Colonic mucosa (tissue), 4 donors: ENCODE results near the gene ABCA7. TPM values are rescaled to one million over a fixed set of nuclear protein-coding genes. Genes with fewer than 3 reads are reported as not detected.

Source experiments
- DNase-seq: peaks from one replicate; pipeline ENCODE4 v3.0.0-alpha.2; 2020
- H3K27ac ChIP-seq: fragments of 200-600 bp; one replicate; pipeline ENCODE4 v1.8.0; 2021
- H3K27me3 ChIP-seq: fragments of 200-600 bp; one replicate; pipeline ENCODE4 v1.8.0; 2021
- H3K36me3 ChIP-seq: fragments of 200-600 bp; one replicate; pipeline ENCODE4 v1.8.0; 2021
- H3K4me1 ChIP-seq: fragments of 200-600 bp; one replicate; pipeline ENCODE4 v1.8.0; 2021; ENCODE audit warnings: mild to moderate bottlenecking
- H3K4me3 ChIP-seq: fragments of 200-600 bp; one replicate; pipeline ENCODE4 v1.8.0; 2021
- H3K9ac ChIP-seq, 2 donors: one replicate each; pipeline ENCODE4 v1.7.0; 2013; ENCODE audit warnings: control low read depth in 2 of 2, low read depth in 2 of 2, low read length in 2 of 2
- H3K9me3 ChIP-seq: fragments of 200-600 bp; one replicate; pipeline ENCODE4 v1.8.0; 2021
- intact Hi-C: fragments of 100-400 bp; cut with DNase I; formaldehyde crosslinking; loops from one replicate; pipeline ENCODE4 v1.14.1; 2022
- total RNA-seq, 2 donors: library from RNA; stranded (reverse); fragmentation: NEBNext Ultra II Directional in 1 of 2; extraction: Animal tissue kit (Norgen Biotek cat#: 25700) in 1 of 2; gene quantifications; one replicate each; pipeline ENCODE4 v1.2.1, GENCODE V29; 2021
- TF ChIP-seq, protein P1 (sequence below): fragments of 200-600 bp; IDR thresholded peaks from one replicate; pipeline ENCODE4 v1.8.0; 2022; ENCODE audit warnings: antibody characterized with exemption, mild to moderate bottlenecking
- donor health status: healthy.
- donor health status: DM: no; HTN: no; CAD: no.
- donor health status: DM: no; HTN: no; CAD: no.

Gene ABCA7
- total RNA-seq, 2 donors from 2014 or later: 23.9 to 31.6 TPM

- peaks cover 35% of the 10 kb centered on the region for H3K27me3 ChIP-seq
- H3K9me3 ChIP-seq: no peaks in the 10 kb centered on the region
- intact Hi-C loops: no loop called here
- peak overlapping the region; percentile 20 to 58 for H3K9ac ChIP-seq
- no peaks in the 10 kb centered on the region for H3K36me3 ChIP-seq
- peak overlapping the region; percentile 35 for H3K4me3 ChIP-seq
- H3K4me1 ChIP-seq: peaks cover 28% of the 10 kb centered on the region
- DNase-seq: peak; percentile 69
- peak overlapping the region; percentile 74 for H3K27ac ChIP-seq
- TF ChIP-seq, protein P1, sequence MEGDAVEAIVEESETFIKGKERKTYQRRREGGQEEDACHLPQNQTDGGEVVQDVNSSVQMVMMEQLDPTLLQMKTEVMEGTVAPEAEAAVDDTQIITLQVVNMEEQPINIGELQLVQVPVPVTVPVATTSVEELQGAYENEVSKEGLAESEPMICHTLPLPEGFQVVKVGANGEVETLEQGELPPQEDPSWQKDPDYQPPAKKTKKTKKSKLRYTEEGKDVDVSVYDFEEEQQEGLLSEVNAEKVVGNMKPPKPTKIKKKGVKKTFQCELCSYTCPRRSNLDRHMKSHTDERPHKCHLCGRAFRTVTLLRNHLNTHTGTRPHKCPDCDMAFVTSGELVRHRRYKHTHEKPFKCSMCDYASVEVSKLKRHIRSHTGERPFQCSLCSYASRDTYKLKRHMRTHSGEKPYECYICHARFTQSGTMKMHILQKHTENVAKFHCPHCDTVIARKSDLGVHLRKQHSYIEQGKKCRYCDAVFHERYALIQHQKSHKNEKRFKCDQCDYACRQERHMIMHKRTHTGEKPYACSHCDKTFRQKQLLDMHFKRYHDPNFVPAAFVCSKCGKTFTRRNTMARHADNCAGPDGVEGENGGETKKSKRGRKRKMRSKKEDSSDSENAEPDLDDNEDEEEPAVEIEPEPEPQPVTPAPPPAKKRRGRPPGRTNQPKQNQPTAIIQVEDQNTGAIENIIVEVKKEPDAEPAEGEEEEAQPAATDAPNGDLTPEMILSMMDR: no peak
Observed at GRCh38 chr19:1069009-1069779, 29.3 kb downstream of the ABCA7 start.

DNA sequence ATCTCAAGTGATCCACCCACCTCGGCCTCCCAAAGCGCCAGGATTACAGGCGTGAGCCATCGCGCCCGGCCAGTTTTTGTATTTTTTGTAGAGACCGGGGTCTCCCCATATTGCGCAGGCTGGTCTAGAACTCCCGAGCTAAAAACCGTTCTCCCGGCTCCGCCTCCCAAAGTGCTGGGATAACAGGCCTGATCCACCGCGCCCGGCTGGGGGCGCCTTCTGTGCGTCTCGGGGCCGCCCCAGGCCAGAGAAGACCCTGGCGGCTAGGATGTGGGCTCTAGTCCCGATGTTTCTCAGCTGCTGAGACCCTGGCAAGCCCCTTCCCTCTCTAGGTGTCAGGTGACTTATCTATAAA, 30.6 kb downstream of the ABCA7 start:
- no peak overlapping the region for H3K27ac ChIP-seq
- H3K9me3 ChIP-seq: no peaks in the 10 kb centered on the region
- TF ChIP-seq, protein P1: no peak
- peaks cover 35% of the 10 kb centered on the region for H3K27me3 ChIP-seq
- peaks cover 27% of the 10 kb centered on the region for H3K4me1 ChIP-seq
- no peak overlapping the region for H3K4me3 ChIP-seq
- no peak overlapping the region for H3K9ac ChIP-seq
- DNase-seq: no peak
- intact Hi-C loops: no loop called here
- H3K36me3 ChIP-seq: no peaks in the 10 kb centered on the region

DNA sequence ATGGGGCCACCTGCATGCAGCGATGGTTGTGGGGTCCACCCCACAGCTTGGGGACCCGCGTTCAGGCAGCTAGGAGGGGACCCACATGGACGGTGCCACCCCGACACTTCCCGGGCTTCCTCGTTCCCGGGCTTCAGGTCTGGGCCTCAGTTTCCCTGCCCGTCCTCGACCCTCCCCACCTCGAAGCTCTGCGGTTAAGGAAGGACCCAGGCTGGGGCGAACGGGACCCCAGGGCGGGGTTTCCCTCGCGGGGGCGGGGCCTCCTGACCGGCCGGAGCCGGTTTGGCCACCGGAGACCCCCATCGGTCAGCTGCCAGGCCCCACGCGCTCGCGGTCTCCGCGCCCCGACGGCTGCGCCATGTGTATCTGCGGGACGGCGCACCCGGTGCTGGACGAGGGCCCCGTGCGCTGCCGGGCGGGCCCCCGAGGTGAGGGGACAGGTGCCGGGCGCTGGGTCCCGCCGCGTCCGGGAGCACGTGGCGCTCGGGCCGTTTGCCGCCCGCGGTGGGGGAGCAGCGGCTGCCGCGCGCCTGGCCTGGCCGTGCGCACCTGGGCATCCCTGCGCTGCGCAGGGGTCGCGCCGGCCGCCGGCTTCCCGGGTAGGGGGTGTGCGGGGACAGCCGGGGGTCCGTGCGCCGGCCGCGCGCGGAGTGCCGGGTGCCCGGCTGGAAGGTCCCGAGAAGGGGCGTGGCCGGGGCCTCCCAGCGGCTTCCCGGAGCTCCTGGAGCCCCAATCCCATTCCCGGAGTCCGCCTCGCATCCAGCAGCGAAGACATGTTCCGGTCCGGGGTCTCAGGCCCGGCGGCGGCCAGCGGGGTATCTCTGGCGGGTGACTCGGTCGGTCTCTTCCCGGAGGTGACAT, 31.3 kb downstream of the ABCA7 start:
- H3K9ac ChIP-seq: no peak overlapping the region
- H3K9me3 ChIP-seq: no peaks in the 10 kb centered on the region
- no peaks in the 10 kb centered on the region for H3K36me3 ChIP-seq
- peaks cover 35% of the 10 kb centered on the region for H3K27me3 ChIP-seq
- no peak overlapping the region for H3K27ac ChIP-seq
- no peak overlapping the region for H3K4me3 ChIP-seq
- TF ChIP-seq, protein P1: no peak
- no peak for DNase-seq
- intact Hi-C loops: no loop called here
- peaks cover 23% of the 10 kb centered on the region for H3K4me1 ChIP-seq

GRCh38 chr19:1072371-1073015, 32.6 kb downstream of the ABCA7 start:
- intact Hi-C loops: no loop called here
- H3K4me3 ChIP-seq: no peak overlapping the region
- H3K27ac ChIP-seq: no peak overlapping the region
- no peaks in the 10 kb centered on the region for H3K9me3 ChIP-seq
- no peak for DNase-seq
- H3K4me1 ChIP-seq: peaks cover 13% of the 10 kb centered on the region
- TF ChIP-seq, protein P1: no peak
- no peak overlapping the region for H3K9ac ChIP-seq
- H3K27me3 ChIP-seq: peaks cover 22% of the 10 kb centered on the region
- no peaks in the 10 kb centered on the region for H3K36me3 ChIP-seq
